Ovary (tissue), 9 donors: ENCODE data around the gene CYB561A3. TPM values are rescaled to one million over a fixed set of nuclear protein-coding genes. Genes with fewer than 3 reads are reported as not detected.

ENCODE experiments used
- DNase-seq, 5 donors: peaks; one replicate each; pipeline ENCODE4 v3.0.0-alpha.2; 2019 to 2020
- H3K27ac ChIP-seq, 2 donors: fragments of 200-600 bp; one replicate each; pipeline versions ENCODE4 v1.5.1 to v1.8.0; 2019 to 2022
- H3K27me3 ChIP-seq: fragments of 200-600 bp; one replicate; pipeline ENCODE4 v1.8.0; 2022
- H3K36me3 ChIP-seq: fragments of 200-600 bp; sonication (generic); one replicate; pipeline ENCODE4 v1.5.1; 2019
- H3K4me1 ChIP-seq: one replicate; pipeline ENCODE4 v1.8.1; 2013; ENCODE audit warnings: mild to moderate bottlenecking, moderate library complexity; ENCODE audit not compliant: insufficient read depth
- H3K4me3 ChIP-seq: fragments of 200-600 bp; sonication (generic); one replicate; pipeline ENCODE4 v1.5.1; 2017
- H3K9me3 ChIP-seq, 2 donors: fragments of 200-600 bp in 1 of 2; sonication (generic) in 1 of 2; one replicate each; pipeline versions ENCODE4 v1.5.1 to v1.8.1; 2013 to 2019; ENCODE audit warnings: mild to moderate bottlenecking in 1 of 2, moderate library complexity in 1 of 2
- CTCF ChIP-seq, 3 donors: fragments of 450-650 bp in 2 of 3; fragments of 200-600 bp in 1 of 3; IDR thresholded peaks; one replicate each; pipeline versions ENCODE4 v1.5.1 to v1.8.0; 2016 to 2022; ENCODE audit warnings: antibody characterized with exemption in 3 of 3, mild to moderate bottlenecking in 1 of 3
- EP300 ChIP-seq: sonication (generic); formaldehyde crosslinking; IDR thresholded peaks from one replicate; pipeline ENCODE4 v1.6.1; 2017; ENCODE audit warnings: antibody characterized with exemption
- POLR2A ChIP-seq: fragments of 450-650 bp; IDR thresholded peaks from one replicate; pipeline ENCODE4 v1.6.1; 2017; ENCODE audit warnings: antibody characterized with exemption, mild to moderate bottlenecking, moderate library complexity
- WGBS, 3 donors: extraction: QIAGEN DNeasy Blood & Tissue Kit in 1 of 3; methylation state at CpG; one replicate each; pipeline versions ENCODE4 v1.1.5 to v1.1.7; 2013 to 2017; 5-methylcytosine and 5-hydroxymethylcytosine counted together
- intact Hi-C, 4 donors: fragments of 100-400 bp; cut with DNase I; formaldehyde crosslinking; loops; one replicate each; pipeline versions ENCODE4 v1.11.0 to v1.15.1; 2022 to 2023
- polyA plus RNA-seq, 2 donors: library from polyadenylated mRNA; stranded (reverse); fragments of 200-250 nt in 1 of 2; fragments of 350-450 nt in 1 of 2; fragmentation: Illumina TruSeq in 1 of 2; extraction: RNeasy Lipid Tissue Mini Kit (QIAGEN cat#74804) in 1 of 2; gene quantifications; one replicate each; pipeline ENCODE4 v1.2.3, GENCODE V29; 2013 to 2014
- total RNA-seq, 7 donors: library from RNA; depleted of rRNA in 2 of 7; stranded (reverse); fragments of >200 nt in 2 of 7; fragmentation: NEBNext Ultra II Directional in 3 of 7; extraction: Animal tissue kit (Norgen Biotek cat#: 25700) in 3 of 7; gene quantifications; one replicate each; pipeline versions ENCODE4 v1.1.0 to v1.2.4, GENCODE V29; 2016 to 2023
- donor health status: DM: no; HTN: no; CAD: no; lungs with moderate emphysema.
- donor health status: DM: no; HTN: no; CAD: no.
- donor health status: Bipolar disorder and iron deficiency.
- donor health status: DM: yes; HTN: yes; CAD: no.
- donor health status: DM: no; HTN: no; CAD: no.
- donor health status: DM: yes; HTN: yes; CAD: no.

Gene CYB561A3
- total and polyA plus RNA-seq, 9 donors = 24.1 to 58.3 (median 44.1) TPM

GRCh38 chr11:61347916-61348461, 13.7 kb downstream of the CYB561A3 start:
- Histone ChIP-seq H3K9me3 (no peaks in the 10 kb centered on the region), H3K36me3 (no peaks in the 10 kb centered on the region), H3K27ac (no peak overlapping the region), H3K4me3 (no peak overlapping the region), H3K27me3 (no peaks in the 10 kb centered on the region), H3K4me1 (peaks cover 15% of the 10 kb centered on the region)
- no peak for TF ChIP-seq EP300
- TF ChIP-seq CTCF (IDR thresholded peaks at IDR 0.05) = no peak
- no peak for TF ChIP-seq POLR2A
- peak in 1 of 5 donors; percentile 42 for DNase-seq
- WGBS, 3 donors = 70 to 78% (median 72%) methylated on average over 11 of the region's 11 CpGs
- intact Hi-C loops = no loop called here

- H3K4me3 ChIP-seq = no peak overlapping the region
- intact Hi-C loops = no loop called here
- TF ChIP-seq POLR2A (no peak), CTCF (IDR thresholded peaks at IDR 0.05) (no peak), EP300 (no peak)
- H3K36me3 ChIP-seq = no peaks in the 10 kb centered on the region
- peak overlapping the region; percentile 55 to 77 for H3K27ac ChIP-seq
- peaks cover 15% of the 10 kb centered on the region for H3K4me1 ChIP-seq
- WGBS, 3 donors = 29 to 62% (median 32%) methylated on average over 14 of the region's 14 CpGs
- H3K27me3 ChIP-seq = no peaks in the 10 kb centered on the region
- H3K9me3 ChIP-seq = no peaks in the 10 kb centered on the region
- DNase-seq = peak in 1 of 5 donors; percentile 59
Observed at GRCh38 chr11:61345954-61346843, 15.5 kb downstream of the CYB561A3 start.

- TF ChIP-seq CTCF (IDR thresholded peaks at IDR 0.05) (no peak), POLR2A (no peak), EP300 (no peak)
- Histone ChIP-seq H3K4me1 (peaks cover 15% of the 10 kb centered on the region), H3K27me3 (no peaks in the 10 kb centered on the region), H3K36me3 (no peaks in the 10 kb centered on the region), H3K9me3 (no peaks in the 10 kb centered on the region), H3K4me3 (no peak overlapping the region), H3K27ac (peak overlapping the region; percentile 55 to 77)
- peak in 3 of 5 donors; percentile 55 to 65 (median 59) for DNase-seq
- 5 to 40% (median 17%) methylated on average over 4 of the region's 4 CpGs for WGBS, 3 donors
- intact Hi-C loops = no loop called here
Observed at GRCh38 chr11:61345170-61345610, 16.5 kb downstream of the CYB561A3 start.

GRCh38 chr11:61343792-61344745, 17.6 kb downstream of the CYB561A3 start:
- DNase-seq = peak in 1 of 5 donors; percentile 36
- H3K4me1 ChIP-seq = peaks cover 15% of the 10 kb centered on the region

More at GRCh38 chr11:61343792-61344745, 17.6 kb downstream of the CYB561A3 start:
- Histone ChIP-seq H3K27ac (peak overlapping the region in 1 of 2 donors; percentile 77), H3K9me3 (no peaks in the 10 kb centered on the region), H3K36me3 (no peaks in the 10 kb centered on the region), H3K27me3 (no peaks in the 10 kb centered on the region), H3K4me3 (no peak overlapping the region)
- intact Hi-C loops = no loop called here
- 91 to 94% (median 92%) methylated on average over 29 of the region's 29 CpGs for WGBS, 3 donors
- no peak for TF ChIP-seq EP300
- no peak for TF ChIP-seq CTCF (IDR thresholded peaks at IDR 0.05)
- TF ChIP-seq POLR2A = no peak
